HG03280 (cell line): ENCODE measurements around the gene LRRC1.

ENCODE experiments used
- ATAC-seq: cut with Tn5 transposase; IDR thresholded peaks from one replicate; pipeline ENCODE4 v1.9.1; 2021; ENCODE audit warnings: mild to moderate bottlenecking, moderate library complexity; ENCODE audit not compliant: unreplicated experiment

The LRRC1 gene

GRCh38 chr6:53813801-53814200 lies 19.0 kb downstream of the LRRC1 start:
- no peak for ATAC-seq

- ATAC-seq, result no peak
Measured at GRCh38 chr6:53814353-53814752, 19.5 kb downstream of the LRRC1 start.

- no peak for ATAC-seq
Measured at GRCh38 chr6:53815381-53816119, 20.7 kb downstream of the LRRC1 start.

- ATAC-seq, result no peak
Measured at GRCh38 chr6:53818858-53819609, 24.2 kb downstream of the LRRC1 start.

GRCh38 chr6:53822401-53823125 lies 27.8 kb downstream of the LRRC1 start:
- no peak for ATAC-seq

GRCh38 chr6:53824714-53825113 lies 29.9 kb downstream of the LRRC1 start:
- ATAC-seq, result no peak

- no peak for ATAC-seq
Measured at GRCh38 chr6:53825532-53826321, 30.9 kb downstream of the LRRC1 start.

GRCh38 chr6:53827531-53827930 lies 32.7 kb downstream of the LRRC1 start:
- ATAC-seq, result no peak

- ATAC-seq, result no peak
Measured at GRCh38 chr6:53828215-53828614, 33.4 kb downstream of the LRRC1 start.

- no peak for ATAC-seq
Measured at GRCh38 chr6:53828966-53829697, 34.3 kb downstream of the LRRC1 start.

GRCh38 chr6:53829698-53830221 lies 35.0 kb downstream of the LRRC1 start:
- no peak for ATAC-seq

- ATAC-seq, result no peak
Measured at GRCh38 chr6:53830366-53830765, 35.6 kb downstream of the LRRC1 start.

GRCh38 chr6:53831081-53831869 lies 36.5 kb downstream of the LRRC1 start:
- no peak for ATAC-seq

GRCh38 chr6:53831936-53832660 lies 37.3 kb downstream of the LRRC1 start:
- ATAC-seq, result no peak

- no peak for ATAC-seq
Measured at GRCh38 chr6:53833155-53833554, 38.4 kb downstream of the LRRC1 start.

GRCh38 chr6:53834132-53834531 lies 39.3 kb downstream of the LRRC1 start:
- ATAC-seq, result no peak

GRCh38 chr6:53837865-53838769 lies 43.3 kb downstream of the LRRC1 start:
- ATAC-seq, result no peak

GRCh38 chr6:53840027-53840426 lies 45.2 kb downstream of the LRRC1 start:
- ATAC-seq, result no peak
